Endothelial cell (in vitro differentiated cells): ENCODE measurements around the gene ALLC. TPM values are rescaled to one million over a fixed set of nuclear protein-coding genes. Genes with fewer than 3 reads are reported as not detected.

Experiments used
- DNase-seq: peaks from one replicate; pipeline ENCODE4 v3.0.0; 2021; ENCODE audit warnings: low spot score
- H3K27ac Mint-ChIP-seq: one replicate; pipeline ENCODE4 v1.8.0; 2021; ENCODE audit warnings: mixed read lengths, inconsistent platforms; ENCODE audit not compliant: unreplicated experiment
- H3K27me3 Mint-ChIP-seq: one replicate; pipeline ENCODE4 v1.8.0; 2021; ENCODE audit warnings: mild to moderate bottlenecking, moderate library complexity, mixed read lengths, inconsistent platforms; ENCODE audit not compliant: unreplicated experiment
- H3K36me3 Mint-ChIP-seq: one replicate; pipeline ENCODE4 v1.8.0; 2021; ENCODE audit warnings: mild to moderate bottlenecking, low read depth, mixed read lengths, inconsistent platforms; ENCODE audit not compliant: unreplicated experiment
- H3K4me1 Mint-ChIP-seq: one replicate; pipeline ENCODE4 v1.8.0; 2021; ENCODE audit warnings: mild to moderate bottlenecking, mixed read lengths, inconsistent platforms; ENCODE audit not compliant: unreplicated experiment
- H3K4me3 Mint-ChIP-seq: one replicate; pipeline ENCODE4 v1.8.0; 2021; ENCODE audit warnings: mild to moderate bottlenecking, mixed read lengths, inconsistent platforms; ENCODE audit not compliant: unreplicated experiment
- H3K9me3 Mint-ChIP-seq: one replicate; pipeline ENCODE4 v1.8.0; 2021; ENCODE audit warnings: mixed read lengths, inconsistent platforms; ENCODE audit not compliant: unreplicated experiment
- total RNA-seq: library from RNA; stranded (reverse); fragmentation: NEBNext Ultra II Directional; extraction: Animal tissue kit (Norgen Biotek cat#: 25700); gene quantifications from one replicate; pipeline ENCODE4 v1.2.1, GENCODE V29; 2021; ENCODE audit not compliant: unreplicated experiment
- TF ChIP-seq, protein P1 (sequence below): fragments of 200-600 bp; sonication (generic); IDR thresholded peaks from one replicate; pipeline ENCODE4 v1.5.0; 2021; ENCODE audit warnings: antibody characterized with exemption; ENCODE audit not compliant: unreplicated experiment

ALLC gene
- total RNA-seq, 1 donor from 2014 or later: 0.26 TPM

DNA sequence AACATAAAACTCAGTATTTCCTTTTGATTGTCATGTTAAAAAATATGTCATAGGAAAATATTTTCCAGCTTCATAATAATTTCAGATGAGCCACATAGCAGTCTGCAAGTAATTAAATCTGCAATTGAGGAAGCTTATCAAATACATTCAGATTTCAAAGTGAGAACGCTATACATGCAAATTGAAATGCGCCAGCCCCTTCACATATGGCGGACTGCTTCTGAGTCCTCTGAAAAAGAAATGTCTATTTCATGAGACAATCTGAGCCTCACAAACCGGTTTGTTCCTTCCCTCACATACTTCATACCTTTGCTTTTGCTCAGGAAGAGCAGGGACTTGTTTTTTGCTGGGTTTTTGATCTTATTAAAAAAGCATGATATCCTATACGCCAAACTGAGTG, 43.1 kb downstream of the ALLC start:
- TF ChIP-seq, protein P1, sequence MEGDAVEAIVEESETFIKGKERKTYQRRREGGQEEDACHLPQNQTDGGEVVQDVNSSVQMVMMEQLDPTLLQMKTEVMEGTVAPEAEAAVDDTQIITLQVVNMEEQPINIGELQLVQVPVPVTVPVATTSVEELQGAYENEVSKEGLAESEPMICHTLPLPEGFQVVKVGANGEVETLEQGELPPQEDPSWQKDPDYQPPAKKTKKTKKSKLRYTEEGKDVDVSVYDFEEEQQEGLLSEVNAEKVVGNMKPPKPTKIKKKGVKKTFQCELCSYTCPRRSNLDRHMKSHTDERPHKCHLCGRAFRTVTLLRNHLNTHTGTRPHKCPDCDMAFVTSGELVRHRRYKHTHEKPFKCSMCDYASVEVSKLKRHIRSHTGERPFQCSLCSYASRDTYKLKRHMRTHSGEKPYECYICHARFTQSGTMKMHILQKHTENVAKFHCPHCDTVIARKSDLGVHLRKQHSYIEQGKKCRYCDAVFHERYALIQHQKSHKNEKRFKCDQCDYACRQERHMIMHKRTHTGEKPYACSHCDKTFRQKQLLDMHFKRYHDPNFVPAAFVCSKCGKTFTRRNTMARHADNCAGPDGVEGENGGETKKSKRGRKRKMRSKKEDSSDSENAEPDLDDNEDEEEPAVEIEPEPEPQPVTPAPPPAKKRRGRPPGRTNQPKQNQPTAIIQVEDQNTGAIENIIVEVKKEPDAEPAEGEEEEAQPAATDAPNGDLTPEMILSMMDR: no peak
- no peak overlapping the region for H3K4me3 Mint-ChIP-seq
- DNase-seq: no peak
- peaks cover 5% of the 10 kb centered on the region for H3K9me3 Mint-ChIP-seq
- no peaks in the 10 kb centered on the region for H3K4me1 Mint-ChIP-seq
- H3K27ac Mint-ChIP-seq: no peak overlapping the region
- H3K27me3 Mint-ChIP-seq: peaks cover 7% of the 10 kb centered on the region
- H3K36me3 Mint-ChIP-seq: peaks cover 5% of the 10 kb centered on the region

DNA sequence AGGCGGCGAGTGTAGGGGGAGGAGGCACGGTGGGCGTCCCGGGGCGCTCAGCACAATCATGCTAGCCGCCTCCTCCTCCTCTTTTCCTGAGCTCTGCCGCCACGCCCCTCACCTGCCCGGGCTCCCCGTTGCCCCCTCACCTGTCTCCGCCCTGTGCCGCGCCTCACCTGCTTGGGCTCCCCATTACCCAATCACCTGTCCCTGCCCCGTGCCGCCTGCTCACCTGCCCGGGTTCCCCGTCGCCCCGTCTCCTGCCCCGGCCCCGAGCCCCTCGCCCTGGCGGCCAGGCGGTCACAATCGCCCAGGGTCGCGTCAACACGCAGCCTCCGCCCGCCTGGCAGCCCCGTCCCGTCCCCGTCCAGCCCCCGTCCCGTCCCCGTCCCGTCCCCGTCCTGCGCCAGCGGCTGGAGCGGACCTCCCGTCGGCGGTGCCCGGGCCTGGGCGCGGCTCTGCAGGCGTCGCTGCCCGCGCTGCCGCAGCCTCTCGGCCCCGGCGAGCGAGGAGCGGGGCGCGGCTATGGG, 45.3 kb downstream of the ALLC start, which contains the start of gene DCDC2C:
Gene DCDC2C, plus strand, starts transcription at position 340 of the 521 bp plus-strand sequence. Its CDS starts 177 bp downstream, at position 517.
- peaks cover 5% of the 10 kb centered on the region for H3K36me3 Mint-ChIP-seq
- peaks cover 7% of the 10 kb centered on the region for H3K27me3 Mint-ChIP-seq
- TF ChIP-seq, protein P1: no peak
- no peak for DNase-seq
- no peaks in the 10 kb centered on the region for H3K4me1 Mint-ChIP-seq
- no peak within 1 kb of the TSS for H3K27ac Mint-ChIP-seq
- peaks cover 5% of the 10 kb centered on the region for H3K9me3 Mint-ChIP-seq
- H3K4me3 Mint-ChIP-seq: no peak within 1 kb of the TSS

DNA sequence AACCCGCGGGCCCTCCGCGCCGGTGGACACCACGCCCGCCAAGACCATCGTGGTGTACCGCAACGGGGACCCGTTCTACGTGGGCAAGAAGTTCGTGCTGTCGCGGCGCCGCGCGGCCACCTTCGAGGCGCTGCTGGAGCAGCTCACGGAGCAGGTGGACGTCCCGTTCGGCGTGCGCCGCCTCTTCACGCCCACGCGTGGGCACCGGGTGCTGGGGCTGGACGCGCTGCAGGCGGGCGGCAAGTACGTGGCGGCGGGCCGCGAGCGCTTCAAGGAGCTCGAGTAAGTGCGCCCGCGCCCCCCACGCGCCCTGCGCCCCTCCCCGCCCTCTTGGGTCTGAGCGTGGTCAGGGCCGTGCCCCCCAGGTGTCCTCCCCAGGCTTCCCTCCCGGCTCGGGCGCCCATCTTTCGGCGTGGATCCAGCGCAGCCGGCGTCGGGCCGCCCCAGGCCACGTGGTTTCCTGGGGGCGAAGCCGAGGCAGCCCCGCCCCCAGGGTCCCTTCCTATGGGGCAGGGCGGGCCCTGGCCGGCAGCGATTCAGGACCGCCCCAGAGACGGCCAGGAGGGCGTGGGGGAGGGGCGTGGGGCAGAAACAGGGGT, 45.9 kb downstream of the ALLC start:
- TF ChIP-seq, protein P1: no peak
- Mint-ChIP-seq H3K27ac (no peak overlapping the region), H3K27me3 (peaks cover 7% of the 10 kb centered on the region), H3K4me1 (no peaks in the 10 kb centered on the region), H3K9me3 (peaks cover 5% of the 10 kb centered on the region), H3K4me3 (no peak overlapping the region), H3K36me3 (peaks cover 5% of the 10 kb centered on the region)
- no peak for DNase-seq

DNA sequence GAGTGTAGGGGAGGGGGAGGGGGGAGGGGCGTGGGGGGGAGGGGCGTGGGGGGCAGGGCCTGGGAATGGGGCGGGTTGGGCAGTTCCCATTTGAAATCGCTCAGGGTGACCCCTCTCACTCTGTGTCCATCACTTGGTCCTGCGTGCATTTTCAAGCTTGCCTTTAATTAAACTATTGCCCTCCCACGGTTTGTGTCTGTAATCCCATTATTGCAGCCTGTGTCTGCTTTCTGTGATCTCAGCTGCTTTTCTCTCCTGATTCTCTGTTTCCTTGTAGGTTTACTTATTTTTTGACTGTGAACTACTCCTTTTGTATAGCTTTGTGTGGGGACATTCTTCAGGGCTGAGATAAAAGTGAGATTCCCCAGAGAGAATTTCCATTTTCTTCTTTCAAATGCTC, 46.7 kb downstream of the ALLC start:
- H3K27me3 Mint-ChIP-seq: peaks cover 7% of the 10 kb centered on the region
- H3K4me3 Mint-ChIP-seq: no peak overlapping the region
- no peak for DNase-seq
- TF ChIP-seq, protein P1: no peak
- H3K9me3 Mint-ChIP-seq: peaks cover 5% of the 10 kb centered on the region
- no peaks in the 10 kb centered on the region for H3K4me1 Mint-ChIP-seq
- no peak overlapping the region for H3K27ac Mint-ChIP-seq
- H3K36me3 Mint-ChIP-seq: peaks cover 5% of the 10 kb centered on the region

DNA sequence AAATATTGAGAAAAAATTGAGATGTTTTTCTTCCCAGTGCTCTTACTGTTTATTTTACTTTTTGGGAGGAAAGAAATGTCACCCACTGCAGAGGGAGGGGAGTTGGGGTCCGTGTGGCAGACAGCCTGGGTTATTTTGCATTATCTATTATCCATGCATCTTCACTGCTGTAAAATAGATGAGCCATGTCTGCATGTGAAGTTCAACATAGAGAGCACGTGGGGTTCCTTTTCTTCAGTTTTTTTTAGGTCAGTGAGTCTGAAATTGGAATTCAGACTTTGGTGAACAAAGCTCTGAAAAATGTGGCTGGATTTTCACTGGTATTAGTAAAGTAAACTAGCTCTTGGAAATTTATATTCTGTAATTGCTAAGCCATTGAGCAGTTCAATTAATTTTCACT, 47.8 kb downstream of the ALLC start:
- Mint-ChIP-seq H3K27me3 (peaks cover 7% of the 10 kb centered on the region), H3K36me3 (peaks cover 5% of the 10 kb centered on the region), H3K4me3 (no peak overlapping the region), H3K4me1 (no peaks in the 10 kb centered on the region), H3K27ac (no peak overlapping the region), H3K9me3 (peaks cover 5% of the 10 kb centered on the region)
- no peak for DNase-seq
- TF ChIP-seq, protein P1: no peak
